Measurements from ENCODE around the gene LHX8.

DNA sequence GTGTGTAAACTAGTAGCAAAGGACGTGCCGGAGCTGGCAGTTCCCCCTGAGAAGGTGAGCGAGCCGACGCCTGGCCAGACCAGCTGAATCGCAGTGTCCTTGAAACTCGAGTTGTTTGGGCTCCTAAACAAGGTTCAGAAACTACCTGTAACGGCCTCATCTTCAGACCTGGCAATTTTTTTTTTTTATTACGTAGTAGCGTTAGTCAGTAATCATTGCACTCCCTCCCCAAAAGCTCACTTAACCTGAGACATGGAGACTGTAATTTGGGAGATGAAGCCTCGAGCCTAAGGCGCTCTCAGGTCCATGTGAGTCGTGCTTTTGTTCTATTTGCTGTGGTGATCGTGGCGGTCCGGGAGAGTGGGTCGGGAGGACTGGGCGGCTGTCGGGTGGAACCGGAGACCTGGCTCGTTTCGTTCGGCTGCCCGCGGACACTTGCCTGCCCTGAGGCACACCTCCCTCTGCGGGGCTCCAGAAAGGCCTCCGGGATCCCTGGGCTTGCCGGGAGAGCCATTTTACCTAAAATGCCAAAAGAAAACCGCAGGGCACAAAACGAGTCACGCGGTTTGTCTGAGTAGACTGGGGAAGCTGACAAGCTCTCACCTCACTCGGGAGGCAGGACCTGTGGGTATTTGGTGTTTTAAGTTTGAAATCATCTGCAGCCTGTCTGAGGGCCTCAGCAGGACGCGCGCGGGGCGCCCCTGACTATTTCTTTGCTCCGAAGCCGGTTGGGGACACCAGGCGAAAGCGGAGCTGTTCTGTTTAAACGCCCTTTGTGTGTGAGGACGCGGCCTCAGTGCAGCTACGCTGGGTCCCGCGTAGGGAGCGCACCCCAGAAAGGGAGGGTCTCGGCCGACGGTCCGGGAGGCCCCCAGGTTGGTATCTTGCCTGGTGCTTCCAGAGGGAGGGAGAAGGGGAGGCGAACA, 722 bp downstream of the LHX8 start:
- TF ChIP-seq ZNF248 (tag by site-specific recombination; IDR thresholded peaks at IDR 0.05) (no peak), ZNF311 (tag by site-specific recombination; IDR thresholded peaks at IDR 0.05; ENCODE audit: borderline replicate concordance) (no peak), SP2 (tag by site-specific recombination; IDR thresholded peaks at IDR 0.05) (no peak), ZNF146 (tag by site-specific recombination; IDR thresholded peaks at IDR 0.05) (no peak), ZNF274 (IDR thresholded peaks at IDR 0.05; ENCODE audit: low read length) (no peak), ZNF274 (tag by site-specific recombination; IDR thresholded peaks at IDR 0.05; ENCODE audit: borderline replicate concordance) (no peak)
- TF ChIP-seq, protein P1, sequence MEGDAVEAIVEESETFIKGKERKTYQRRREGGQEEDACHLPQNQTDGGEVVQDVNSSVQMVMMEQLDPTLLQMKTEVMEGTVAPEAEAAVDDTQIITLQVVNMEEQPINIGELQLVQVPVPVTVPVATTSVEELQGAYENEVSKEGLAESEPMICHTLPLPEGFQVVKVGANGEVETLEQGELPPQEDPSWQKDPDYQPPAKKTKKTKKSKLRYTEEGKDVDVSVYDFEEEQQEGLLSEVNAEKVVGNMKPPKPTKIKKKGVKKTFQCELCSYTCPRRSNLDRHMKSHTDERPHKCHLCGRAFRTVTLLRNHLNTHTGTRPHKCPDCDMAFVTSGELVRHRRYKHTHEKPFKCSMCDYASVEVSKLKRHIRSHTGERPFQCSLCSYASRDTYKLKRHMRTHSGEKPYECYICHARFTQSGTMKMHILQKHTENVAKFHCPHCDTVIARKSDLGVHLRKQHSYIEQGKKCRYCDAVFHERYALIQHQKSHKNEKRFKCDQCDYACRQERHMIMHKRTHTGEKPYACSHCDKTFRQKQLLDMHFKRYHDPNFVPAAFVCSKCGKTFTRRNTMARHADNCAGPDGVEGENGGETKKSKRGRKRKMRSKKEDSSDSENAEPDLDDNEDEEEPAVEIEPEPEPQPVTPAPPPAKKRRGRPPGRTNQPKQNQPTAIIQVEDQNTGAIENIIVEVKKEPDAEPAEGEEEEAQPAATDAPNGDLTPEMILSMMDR (tag by site-specific recombination; IDR thresholded peaks at IDR 0.05) = no peak
- TF ChIP-seq, protein P2, sequence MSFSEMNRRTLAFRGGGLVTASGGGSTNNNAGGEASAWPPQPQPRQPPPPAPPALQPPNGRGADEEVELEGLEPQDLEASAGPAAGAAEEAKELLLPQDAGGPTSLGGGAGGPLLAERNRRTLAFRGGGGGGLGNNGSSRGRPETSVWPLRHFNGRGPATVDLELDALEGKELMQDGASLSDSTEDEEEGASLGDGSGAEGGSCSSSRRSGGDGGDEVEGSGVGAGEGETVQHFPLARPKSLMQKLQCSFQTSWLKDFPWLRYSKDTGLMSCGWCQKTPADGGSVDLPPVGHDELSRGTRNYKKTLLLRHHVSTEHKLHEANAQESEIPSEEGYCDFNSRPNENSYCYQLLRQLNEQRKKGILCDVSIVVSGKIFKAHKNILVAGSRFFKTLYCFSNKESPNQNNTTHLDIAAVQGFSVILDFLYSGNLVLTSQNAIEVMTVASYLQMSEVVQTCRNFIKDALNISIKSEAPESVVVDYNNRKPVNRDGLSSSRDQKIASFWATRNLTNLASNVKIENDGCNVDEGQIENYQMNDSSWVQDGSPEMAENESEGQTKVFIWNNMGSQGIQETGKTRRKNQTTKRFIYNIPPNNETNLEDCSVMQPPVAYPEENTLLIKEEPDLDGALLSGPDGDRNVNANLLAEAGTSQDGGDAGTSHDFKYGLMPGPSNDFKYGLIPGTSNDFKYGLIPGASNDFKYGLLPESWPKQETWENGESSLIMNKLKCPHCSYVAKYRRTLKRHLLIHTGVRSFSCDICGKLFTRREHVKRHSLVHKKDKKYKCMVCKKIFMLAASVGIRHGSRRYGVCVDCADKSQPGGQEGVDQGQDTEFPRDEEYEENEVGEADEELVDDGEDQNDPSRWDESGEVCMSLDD (tag by site-specific recombination; IDR thresholded peaks at IDR 0.05) = no peak
